GM12891 (cell line): ENCODE measurements around the gene TLE2.

Experiments used
- POLR2A ChIP-seq: IDR thresholded peaks from 2 replicates; pipeline ENCODE4 v1.6.1; 2011; ENCODE audit warnings: low read depth, low read length, control low read depth
- POLR2AphosphoS5 ChIP-seq: IDR thresholded peaks from 2 replicates; pipeline ENCODE4 v1.6.1; 2011; ENCODE audit warnings: low read depth, low read length, control low read depth

DNA sequence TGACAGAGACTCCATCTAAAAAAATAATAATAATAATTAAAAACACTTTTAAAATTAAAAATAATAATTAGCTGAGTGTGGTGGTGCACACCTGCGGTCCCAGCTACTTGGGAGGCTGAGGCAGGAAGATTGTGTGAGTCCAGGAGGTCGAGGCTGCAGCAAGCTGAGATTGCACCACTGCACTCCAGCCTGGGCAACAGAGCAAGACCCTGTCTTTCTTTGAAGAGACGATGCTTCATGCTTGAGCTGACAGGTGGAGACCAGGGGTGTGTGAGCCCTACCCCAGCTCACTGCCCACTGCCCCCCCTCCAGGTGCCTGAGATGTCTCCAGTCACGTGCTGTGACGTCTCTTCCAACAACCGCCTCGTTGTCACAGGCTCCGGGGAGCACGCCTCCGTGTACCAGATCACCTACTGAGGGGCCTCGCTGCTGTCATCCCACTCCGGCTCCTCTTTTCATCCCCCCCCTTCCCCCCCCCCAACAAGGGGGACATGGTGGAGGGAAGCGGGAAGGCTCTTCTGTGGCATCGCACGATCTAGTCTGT, 34.4 kb downstream of the TLE2 start:
- TF ChIP-seq POLR2A = no peak
- no peak for TF ChIP-seq POLR2AphosphoS5
